Skeletal muscle tissue (tissue), 4 donors: ENCODE data around the gene DLG4. TPM values are rescaled to one million over a fixed set of nuclear protein-coding genes. Genes with fewer than 3 reads are reported as not detected.
A peak's percentile ranks its signal among the peaks of the same experiment; 100 is the strongest.

Source experiments
- H3K27ac ChIP-seq: one replicate; pipeline ENCODE4 v1.7.0; 2013; ENCODE audit warnings: mild to moderate bottlenecking, low read depth, low read length, inconsistent platforms
- H3K27me3 ChIP-seq, 3 donors: one replicate each; pipeline ENCODE4 v1.7.0; 2013; ENCODE audit warnings: low read length in 3 of 3; ENCODE audit not compliant: control insufficient read depth in 3 of 3, insufficient read depth in 3 of 3
- H3K36me3 ChIP-seq, 3 donors: one replicate each; pipeline ENCODE4 v1.7.0; 2013; ENCODE audit warnings: low read length in 3 of 3; ENCODE audit not compliant: control insufficient read depth in 3 of 3, insufficient read depth in 3 of 3
- H3K4me1 ChIP-seq, 3 donors: one replicate each; pipeline ENCODE4 v1.7.0; 2013; ENCODE audit warnings: low read length in 3 of 3, mild to moderate bottlenecking in 3 of 3; ENCODE audit not compliant: control insufficient read depth in 3 of 3, insufficient read depth in 3 of 3
- H3K4me3 ChIP-seq, 3 donors: one replicate each; pipeline ENCODE4 v1.7.0; 2013; ENCODE audit warnings: low read length in 3 of 3
- H3K9ac ChIP-seq, 3 donors: one replicate each; pipeline ENCODE4 v1.7.0; 2013; ENCODE audit warnings: low read length in 3 of 3, mild to moderate bottlenecking in 3 of 3, moderate library complexity in 2 of 3, low read depth in 1 of 3
- H3K9me3 ChIP-seq, 3 donors: one replicate each; pipeline ENCODE4 v1.7.0; 2013; ENCODE audit warnings: low read length in 3 of 3; ENCODE audit not compliant: control insufficient read depth in 3 of 3
- total RNA-seq: library from RNA; depleted of rRNA; stranded (reverse); fragments of >200 nt; gene quantifications from one replicate; pipeline ENCODE4 v1.2.3, GENCODE V29; 2014
- donor health status: Osteomylitis.

DLG4 gene
- total RNA-seq, 1 donor from 2014 or later = 7.3 TPM

DNA sequence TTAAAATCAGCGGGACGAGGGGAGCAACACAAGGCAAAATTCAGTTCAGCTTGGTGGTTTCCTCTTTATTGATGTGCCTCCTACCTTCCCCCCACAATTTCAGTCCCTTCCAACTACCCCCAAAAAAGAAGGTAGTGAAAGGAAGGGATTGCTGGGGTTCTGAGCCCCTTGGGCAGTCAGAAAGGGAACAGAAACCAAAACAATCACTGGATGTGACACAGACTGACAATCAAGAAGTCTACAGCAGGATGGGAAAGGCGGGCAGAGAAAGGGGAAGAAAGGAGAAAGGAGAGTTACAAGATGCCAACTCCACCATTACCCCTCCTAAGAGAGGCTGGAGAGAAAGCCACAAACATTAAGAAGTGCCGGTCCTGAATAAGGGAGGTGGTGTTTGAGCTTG is 20.7 kb upstream of the DLG4 start:
- peak overlapping the region; percentile 98 to 99 (median 98) for H3K4me3 ChIP-seq
- H3K4me1 ChIP-seq = peaks cover 28 to 39% (median 31%) of the 10 kb centered on the region in 3 donors
- H3K9ac ChIP-seq = peak overlapping the region; percentile 98 to 99 (median 98)
- peaks cover 24 to 35% (median 34%) of the 10 kb centered on the region in 3 donors for H3K36me3 ChIP-seq
- H3K27me3 ChIP-seq = no peaks in the 10 kb centered on the region
- no peaks in the 10 kb centered on the region for H3K9me3 ChIP-seq
- H3K27ac ChIP-seq = peak overlapping the region; percentile 100

DNA sequence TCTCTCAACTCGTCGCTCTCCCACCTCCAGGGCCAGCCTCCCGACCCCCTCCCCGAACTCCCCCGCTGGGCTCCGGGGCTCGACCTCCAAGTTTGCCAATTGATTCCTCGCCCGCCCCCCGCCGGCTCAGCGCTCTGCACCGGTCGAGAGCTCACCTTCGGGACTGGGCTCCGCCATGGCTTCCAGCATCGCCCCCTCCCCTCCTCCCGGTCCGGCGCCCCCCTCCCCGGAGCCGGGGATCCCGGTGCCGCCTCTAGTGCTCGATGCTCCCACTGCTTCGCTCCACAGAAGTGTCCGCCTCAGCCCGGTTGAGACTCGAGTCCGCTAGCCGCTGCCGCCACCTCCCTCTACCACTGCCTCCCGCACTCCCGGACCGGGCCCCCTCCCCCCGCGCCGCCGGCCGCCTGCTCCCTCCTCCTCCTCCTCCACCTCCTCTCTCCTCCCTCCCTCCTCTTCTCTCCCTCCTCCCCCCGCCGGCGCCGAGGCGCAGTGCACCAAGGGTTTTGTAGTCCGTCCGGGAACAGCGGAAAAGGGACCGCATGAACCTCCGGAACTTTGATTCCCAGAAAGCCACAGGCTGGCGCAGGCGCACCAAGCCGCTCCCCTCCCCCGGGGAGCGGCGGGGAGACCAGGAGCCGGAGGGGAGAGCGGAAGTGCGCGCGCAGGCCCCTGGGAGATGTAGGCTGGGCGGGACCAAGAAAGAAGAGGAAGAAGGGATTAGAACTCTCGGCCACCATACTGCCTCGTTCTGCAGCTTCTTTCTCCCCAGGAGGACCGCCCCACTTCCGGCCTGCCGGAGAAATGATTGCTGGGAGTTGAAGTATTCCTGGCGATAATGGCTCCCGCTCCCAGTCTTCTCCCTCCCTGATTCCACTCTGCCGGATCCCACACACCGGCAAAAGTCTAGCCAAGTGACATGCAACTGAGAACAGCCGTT is 19.7 kb upstream of the DLG4 start, which contains the start of gene PHF23:
Gene PHF23 (minus strand): TSS at position 367 of the 937 bp plus-strand sequence. CDS start 178 bp downstream, at position 189.
- H3K36me3 ChIP-seq = peaks cover 17 to 34% (median 29%) of the 10 kb centered on the region in 3 donors
- H3K4me1 ChIP-seq = peaks cover 36 to 48% (median 37%) of the 10 kb centered on the region in 3 donors
- peak within 1 kb of the TSS; percentile 98 to 99 (median 98) for H3K4me3 ChIP-seq
- H3K9ac ChIP-seq = peak within 1 kb of the TSS; percentile 96 to 99 (median 98)
- no peaks in the 10 kb centered on the region for H3K27me3 ChIP-seq
- H3K9me3 ChIP-seq = no peaks in the 10 kb centered on the region
- H3K27ac ChIP-seq = peak within 1 kb of the TSS; percentile 100

DNA sequence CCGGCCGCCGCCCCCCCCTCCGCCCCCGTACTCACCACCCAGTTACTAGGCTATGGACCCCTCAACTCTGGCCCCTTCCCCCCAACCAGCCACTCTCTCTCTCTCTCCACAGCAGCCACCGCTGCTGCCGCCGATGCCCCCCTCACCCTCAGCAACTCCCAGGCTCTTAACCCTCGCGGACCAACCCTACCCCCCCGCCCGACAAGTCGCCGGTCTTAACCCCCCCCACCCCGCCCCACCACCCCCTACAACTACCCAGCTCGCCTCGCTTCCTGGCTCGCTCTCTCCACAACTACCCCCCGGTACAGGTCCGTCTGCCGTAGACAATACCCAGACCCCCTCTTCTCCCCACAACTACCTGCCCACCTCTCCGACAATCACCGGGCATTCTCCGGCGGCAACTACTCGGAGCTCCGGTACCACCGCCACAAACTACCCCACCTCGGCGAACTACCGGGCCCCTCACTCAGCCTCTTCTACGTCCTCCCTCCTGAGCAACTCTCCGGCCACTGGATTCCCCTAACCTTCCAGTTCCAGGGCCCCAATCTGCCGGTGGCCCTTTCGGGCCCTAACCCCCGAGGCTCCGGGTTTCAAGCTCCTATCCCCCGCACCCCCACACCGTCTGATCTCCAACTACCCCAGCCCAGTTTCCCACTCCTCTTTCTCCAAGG is 18.9 kb upstream of the DLG4 start:
- Histone ChIP-seq H3K27ac (peak overlapping the region; percentile 97), H3K9me3 (no peaks in the 10 kb centered on the region), H3K27me3 (no peaks in the 10 kb centered on the region), H3K9ac (peak overlapping the region; percentile 89 to 98 (median 96)), H3K36me3 (peaks cover 12 to 29% (median 23%) of the 10 kb centered on the region in 3 donors), H3K4me1 (peaks cover 38 to 46% (median 38%) of the 10 kb centered on the region in 3 donors), H3K4me3 (peak overlapping the region; percentile 86 to 91 (median 88))

DNA sequence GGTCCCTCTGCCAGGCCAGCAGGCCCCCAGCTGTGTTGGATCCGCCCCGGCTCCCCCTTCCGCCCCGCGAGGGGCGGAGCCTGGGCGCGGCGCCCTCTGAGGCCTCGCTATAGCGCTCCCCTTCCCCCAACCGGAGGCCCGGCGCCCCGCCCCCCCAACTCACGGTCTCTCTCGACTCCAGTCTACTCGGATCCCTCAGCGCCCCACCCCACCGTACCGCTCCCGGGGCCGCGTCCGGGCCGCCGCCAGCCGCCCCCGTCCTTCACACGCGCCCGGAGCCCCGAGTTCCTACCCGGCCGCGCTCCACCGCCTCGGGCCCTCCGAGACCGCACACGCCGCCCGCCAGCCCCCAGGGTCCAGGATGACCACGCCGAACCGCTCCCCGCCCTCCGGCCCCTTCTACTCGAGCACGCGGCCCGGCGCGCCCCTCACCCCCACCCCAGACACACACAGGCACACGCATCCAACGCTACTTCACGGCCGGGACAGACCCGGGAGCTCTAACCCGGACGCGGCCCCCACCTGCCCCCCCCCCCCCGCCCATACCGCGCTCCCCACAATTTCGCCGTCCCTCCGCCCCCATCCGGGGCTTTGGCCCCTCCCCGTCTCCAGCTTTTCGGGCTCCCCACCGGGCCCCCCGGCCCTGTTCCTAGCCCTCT is 18.3 kb upstream of the DLG4 start:
- H3K36me3 ChIP-seq = peaks cover 12 to 29% (median 21%) of the 10 kb centered on the region in 3 donors
- H3K4me1 ChIP-seq = peaks cover 39 to 47% (median 40%) of the 10 kb centered on the region in 3 donors
- peak overlapping the region in 2 of 3 donors; percentile 75 to 86 for H3K4me3 ChIP-seq
- peak overlapping the region; percentile 40 to 98 (median 89) for H3K9ac ChIP-seq
- H3K27me3 ChIP-seq = no peaks in the 10 kb centered on the region
- peak overlapping the region; percentile 97 for H3K27ac ChIP-seq
- no peaks in the 10 kb centered on the region for H3K9me3 ChIP-seq

DNA sequence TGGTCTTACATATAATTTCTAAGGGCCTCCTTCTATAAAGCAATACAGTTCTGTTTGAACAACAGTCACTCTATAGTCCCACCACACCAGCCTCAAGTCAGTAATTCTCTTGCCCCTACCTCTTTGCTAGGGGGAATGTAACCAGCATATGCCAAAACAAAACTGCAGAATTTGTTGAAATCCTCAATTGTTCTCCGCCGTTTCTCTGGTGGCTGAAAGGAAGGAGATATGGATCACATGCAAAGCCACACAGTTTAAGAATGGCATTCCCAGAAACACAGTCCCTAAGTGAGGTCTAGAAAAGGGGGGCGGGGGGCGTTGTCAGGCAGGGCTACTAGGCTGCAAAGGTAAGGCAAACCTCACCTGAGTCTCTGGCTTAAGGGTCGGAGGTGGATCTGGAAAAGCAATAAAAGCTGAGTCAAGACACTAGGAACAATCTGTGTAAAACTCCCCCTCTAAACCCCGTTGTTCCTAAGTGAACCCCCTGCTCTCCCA is 17.7 kb upstream of the DLG4 start:
- Histone ChIP-seq H3K27ac (peak overlapping the region; percentile 97), H3K36me3 (peaks cover 12 to 29% (median 21%) of the 10 kb centered on the region in 3 donors), H3K4me1 (peaks cover 40 to 53% (median 44%) of the 10 kb centered on the region in 3 donors), H3K27me3 (no peaks in the 10 kb centered on the region), H3K4me3 (peak overlapping the region in 2 of 3 donors; percentile 1 to 86), H3K9ac (peak overlapping the region; percentile 40 to 73 (median 63)), H3K9me3 (no peaks in the 10 kb centered on the region)

DNA sequence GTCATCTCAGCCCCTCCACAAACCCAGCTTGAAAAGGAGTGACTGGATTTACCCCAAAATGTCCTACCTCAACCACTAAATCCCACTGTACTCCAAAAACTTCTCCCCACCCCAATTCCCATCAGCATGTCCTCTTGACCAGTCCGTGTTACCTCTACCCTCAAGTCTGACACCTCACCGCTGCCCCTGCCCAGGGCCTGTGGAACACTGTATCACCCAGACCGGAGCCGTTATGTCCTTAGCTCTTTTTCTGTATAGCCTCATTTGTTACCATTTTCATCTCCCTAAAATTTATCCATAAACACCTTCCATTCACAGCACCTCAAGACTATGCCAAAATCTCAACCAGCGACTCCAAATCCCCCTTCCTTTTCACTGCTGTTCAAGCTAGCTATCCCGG is 17.2 kb upstream of the DLG4 start:
- no peaks in the 10 kb centered on the region for H3K9me3 ChIP-seq
- no peaks in the 10 kb centered on the region for H3K27me3 ChIP-seq
- peaks cover 12 to 29% (median 21%) of the 10 kb centered on the region in 3 donors for H3K36me3 ChIP-seq
- peaks cover 40 to 55% (median 46%) of the 10 kb centered on the region in 3 donors for H3K4me1 ChIP-seq
- no peak overlapping the region for H3K9ac ChIP-seq
- peak overlapping the region; percentile 97 for H3K27ac ChIP-seq
- no peak overlapping the region for H3K4me3 ChIP-seq

DNA sequence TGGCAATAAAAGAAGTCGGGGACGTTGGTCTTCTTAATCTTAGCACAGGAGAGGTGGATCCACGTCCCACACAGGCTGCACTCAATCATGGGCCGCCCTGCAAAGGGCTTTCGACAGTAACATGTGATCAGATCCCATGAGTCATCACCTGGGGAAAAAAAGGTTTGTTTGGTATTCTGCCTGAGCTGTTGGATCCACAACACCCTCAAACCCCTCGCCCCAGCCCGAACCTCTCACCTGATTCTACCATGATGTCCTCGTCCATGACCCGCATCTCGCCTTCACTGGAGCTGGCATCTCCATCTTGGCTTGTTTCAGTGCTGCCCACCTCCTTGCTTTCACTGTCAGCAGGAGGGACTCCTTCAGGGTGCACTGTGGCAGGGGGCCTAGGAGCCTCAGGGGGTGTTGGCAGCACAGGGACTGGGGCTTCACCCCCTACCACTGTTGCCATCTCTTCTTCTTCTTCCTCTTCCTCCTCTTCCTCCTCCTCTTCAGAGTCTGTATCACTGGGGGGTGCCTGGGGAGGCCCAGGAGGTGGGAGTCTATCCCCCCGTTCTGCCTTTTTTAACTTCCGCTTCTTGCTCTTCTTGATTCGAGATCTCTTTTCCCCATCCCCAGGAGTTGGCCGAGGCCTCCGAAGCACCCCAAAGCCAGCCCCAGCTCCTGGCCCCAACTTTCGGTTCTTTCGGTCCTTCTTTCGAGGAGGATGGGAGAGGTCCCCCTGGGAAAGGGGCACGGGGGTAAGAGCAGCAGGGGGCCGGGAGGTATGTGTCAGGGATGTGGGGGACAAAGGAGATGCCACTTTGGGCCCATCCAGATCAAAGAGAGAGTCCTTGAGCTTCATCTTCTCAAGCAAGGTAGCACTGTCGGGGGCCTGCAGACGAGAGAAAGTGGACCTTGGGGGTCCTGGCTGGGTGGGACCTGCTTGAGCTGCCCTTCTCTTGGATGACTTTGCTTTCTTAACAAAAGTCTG is 16.3 kb upstream of the DLG4 start:
- Histone ChIP-seq H3K4me1 (peaks cover 34 to 49% (median 40%) of the 10 kb centered on the region in 3 donors), H3K27me3 (no peaks in the 10 kb centered on the region), H3K36me3 (peaks cover 10 to 27% (median 17%) of the 10 kb centered on the region in 3 donors), H3K9me3 (no peaks in the 10 kb centered on the region), H3K27ac (no peak overlapping the region), H3K9ac (no peak overlapping the region), H3K4me3 (no peak overlapping the region)

DNA sequence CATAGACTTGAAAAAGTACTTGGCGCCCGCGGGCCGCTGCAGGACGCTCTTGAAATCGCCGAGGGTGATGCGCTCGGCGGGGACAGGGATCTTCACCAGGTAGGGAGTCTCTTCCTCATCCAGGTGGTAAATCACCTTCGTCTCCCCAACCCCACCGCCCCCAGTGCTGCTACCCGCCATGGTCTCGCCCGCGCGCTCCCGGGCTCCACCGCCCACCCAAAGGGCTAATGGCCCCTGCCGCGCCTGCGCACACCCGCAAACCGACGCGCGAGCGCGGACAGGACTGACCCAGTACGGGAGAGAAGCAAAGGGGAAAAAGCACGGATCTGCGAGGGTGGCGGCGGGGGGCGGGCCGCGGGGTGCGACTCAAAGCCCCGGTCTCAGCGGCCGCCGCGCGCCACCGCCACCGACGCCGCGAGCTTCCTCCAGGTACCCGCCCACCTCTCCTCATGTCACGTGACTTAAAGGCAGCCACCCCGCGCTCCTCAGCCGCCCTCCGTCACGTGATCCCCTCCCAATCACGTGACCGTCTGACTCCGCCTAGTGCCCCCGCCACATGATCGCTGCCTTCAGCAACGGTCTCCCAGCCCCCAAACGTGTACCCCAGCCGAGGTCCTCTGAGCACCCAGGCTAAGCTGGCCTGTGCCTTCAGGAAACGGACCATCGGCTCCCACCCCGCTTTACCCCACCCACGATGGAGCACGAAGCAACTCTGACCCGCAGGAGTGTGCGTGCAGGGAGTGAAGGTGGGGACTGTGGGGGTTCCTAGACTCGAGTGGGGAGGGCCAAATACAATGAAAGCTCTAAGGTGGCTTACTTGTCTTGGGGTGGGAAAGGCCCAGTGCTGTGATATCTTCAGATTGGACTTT is 14.7 kb upstream of the DLG4 start, which contains the start of gene DVL2:
Gene DVL2 (minus strand): TSS at position 435 of the 869 bp plus-strand sequence. CDS start 255 bp downstream, at position 180.
- H3K36me3 ChIP-seq = peaks cover 15 to 29% (median 22%) of the 10 kb centered on the region in 3 donors
- H3K4me3 ChIP-seq = peak within 1 kb of the TSS; percentile 81 to 94 (median 87)
- no peaks in the 10 kb centered on the region for H3K27me3 ChIP-seq
- no peaks in the 10 kb centered on the region for H3K9me3 ChIP-seq
- peak within 1 kb of the TSS; percentile 81 for H3K27ac ChIP-seq
- H3K9ac ChIP-seq = peak within 1 kb of the TSS; percentile 87 to 93 (median 91)
- H3K4me1 ChIP-seq = peaks cover 21 to 35% (median 28%) of the 10 kb centered on the region in 3 donors
